GM21360 (cell line): ENCODE data around the gene BTBD2.

Experiments
- ATAC-seq: cut with Tn5 transposase; IDR thresholded peaks from one replicate; pipeline ENCODE4 v1.9.1; 2021; ENCODE audit warnings: mild to moderate bottlenecking, moderate library complexity; ENCODE audit not compliant: unreplicated experiment

Gene BTBD2

GRCh38 chr19:2050991-2051772, 35.7 kb upstream of the BTBD2 start, which contains the start of gene MKNK2:
Gene MKNK2 (minus strand): TSS chr19:2051244. CDS start chr19:2050851, 393 bp downstream.
- peak; percentile 40 for ATAC-seq

- peak; percentile 4 for ATAC-seq
These were observed 35.0 kb upstream of the BTBD2 start for GRCh38 chr19:2050349-2050990.

- peak; percentile 6 for ATAC-seq
These were observed 34.3 kb upstream of the BTBD2 start for GRCh38 chr19:2049741-2050348.

- no peak for ATAC-seq
These were observed 33.6 kb upstream of the BTBD2 start for GRCh38 chr19:2048959-2049740.

GRCh38 chr19:2048104-2048958, 32.8 kb upstream of the BTBD2 start:
- no peak for ATAC-seq

- ATAC-seq: no peak
These were observed 32.1 kb upstream of the BTBD2 start for GRCh38 chr19:2047449-2048103.

GRCh38 chr19:2047076-2047448, 31.5 kb upstream of the BTBD2 start:
- ATAC-seq: no peak

GRCh38 chr19:2046046-2046907, 30.8 kb upstream of the BTBD2 start:
- no peak for ATAC-seq

- ATAC-seq: no peak
These were observed 30.1 kb upstream of the BTBD2 start for GRCh38 chr19:2045501-2046045.

- ATAC-seq: no peak
These were observed 29.4 kb upstream of the BTBD2 start for GRCh38 chr19:2044709-2045500.

GRCh38 chr19:2043961-2044708, 28.6 kb upstream of the BTBD2 start:
- no peak for ATAC-seq

GRCh38 chr19:2043251-2043641, 27.7 kb upstream of the BTBD2 start:
- no peak for ATAC-seq

- ATAC-seq: no peak
These were observed 27.2 kb upstream of the BTBD2 start for GRCh38 chr19:2042485-2043250.

GRCh38 chr19:2041683-2042484, 26.4 kb upstream of the BTBD2 start:
- ATAC-seq: peak; percentile 43

- no peak for ATAC-seq
These were observed 25.8 kb upstream of the BTBD2 start for GRCh38 chr19:2041433-2041682.
